B cell (primary cell): ENCODE results near the gene E2F7.

Source experiments
- EZH2 ChIP-seq: IDR thresholded peaks from 2 replicates; pipeline ENCODE4 v1.6.1; 2012; ENCODE audit warnings: borderline replicate concordance, low read depth, mild to moderate bottlenecking, moderate library complexity, low read length; ENCODE audit not compliant: insufficient read depth, poor library complexity, severe bottlenecking
- TF ChIP-seq, protein P1 (sequence below): fragments of 200-600 bp; IDR thresholded peaks from one replicate; pipeline ENCODE4 v1.8.0; 2022; ENCODE audit warnings: antibody characterized with exemption, mild to moderate bottlenecking

- no peak for TF ChIP-seq EZH2
- TF ChIP-seq, protein P1, sequence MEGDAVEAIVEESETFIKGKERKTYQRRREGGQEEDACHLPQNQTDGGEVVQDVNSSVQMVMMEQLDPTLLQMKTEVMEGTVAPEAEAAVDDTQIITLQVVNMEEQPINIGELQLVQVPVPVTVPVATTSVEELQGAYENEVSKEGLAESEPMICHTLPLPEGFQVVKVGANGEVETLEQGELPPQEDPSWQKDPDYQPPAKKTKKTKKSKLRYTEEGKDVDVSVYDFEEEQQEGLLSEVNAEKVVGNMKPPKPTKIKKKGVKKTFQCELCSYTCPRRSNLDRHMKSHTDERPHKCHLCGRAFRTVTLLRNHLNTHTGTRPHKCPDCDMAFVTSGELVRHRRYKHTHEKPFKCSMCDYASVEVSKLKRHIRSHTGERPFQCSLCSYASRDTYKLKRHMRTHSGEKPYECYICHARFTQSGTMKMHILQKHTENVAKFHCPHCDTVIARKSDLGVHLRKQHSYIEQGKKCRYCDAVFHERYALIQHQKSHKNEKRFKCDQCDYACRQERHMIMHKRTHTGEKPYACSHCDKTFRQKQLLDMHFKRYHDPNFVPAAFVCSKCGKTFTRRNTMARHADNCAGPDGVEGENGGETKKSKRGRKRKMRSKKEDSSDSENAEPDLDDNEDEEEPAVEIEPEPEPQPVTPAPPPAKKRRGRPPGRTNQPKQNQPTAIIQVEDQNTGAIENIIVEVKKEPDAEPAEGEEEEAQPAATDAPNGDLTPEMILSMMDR = no peak
These were observed 441 bp downstream of the E2F7 start for GRCh38 chr12:77064896-77065360.
